Osteocyte (in vitro differentiated cells): ENCODE results near the gene ALDH3A2. TPM values are rescaled to one million over a fixed set of nuclear protein-coding genes. Genes with fewer than 3 reads are reported as not detected.

ENCODE experiments used
- DNase-seq: peaks from one replicate; pipeline ENCODE4 v3.0.0; 2021; ENCODE audit warnings: mixed read lengths; ENCODE audit not compliant: unreplicated experiment; ENCODE audit errors: extremely low spot score
- H3K27ac Mint-ChIP-seq: one replicate; pipeline ENCODE4 v1.8.0; 2021; ENCODE audit warnings: mild to moderate bottlenecking, mixed read lengths; ENCODE audit not compliant: unreplicated experiment
- H3K27me3 Mint-ChIP-seq: one replicate; pipeline ENCODE4 v1.8.0; 2021; ENCODE audit warnings: mixed read lengths; ENCODE audit not compliant: unreplicated experiment
- H3K36me3 Mint-ChIP-seq: one replicate; pipeline ENCODE4 v1.8.0; 2021; ENCODE audit warnings: mixed read lengths; ENCODE audit not compliant: unreplicated experiment
- H3K4me1 Mint-ChIP-seq: one replicate; pipeline ENCODE4 v1.8.0; 2021; ENCODE audit warnings: mixed read lengths; ENCODE audit not compliant: unreplicated experiment
- H3K4me3 Mint-ChIP-seq: one replicate; pipeline ENCODE4 v1.8.0; 2021; ENCODE audit warnings: mild to moderate bottlenecking, moderate library complexity, mixed read lengths; ENCODE audit not compliant: unreplicated experiment
- H3K9me3 Mint-ChIP-seq: one replicate; pipeline ENCODE4 v1.8.0; 2021; ENCODE audit warnings: mixed read lengths; ENCODE audit not compliant: unreplicated experiment
- CTCF ChIP-seq: fragments of 200-600 bp; sonication (generic); IDR thresholded peaks from 2 replicates; pipeline ENCODE4 v1.5.0; 2021; ENCODE audit warnings: antibody characterized with exemption, mild to moderate bottlenecking, moderate library complexity
- total RNA-seq: library from RNA; stranded (reverse); gene quantifications from 2 replicates; pipeline ENCODE4 v1.2.1, GENCODE V29; 2021

The ALDH3A2 gene
- total RNA-seq, 1 donor from 2014 or later, result 97.1 TPM

GRCh38 chr17:19618015-19618414 is 30.5 kb upstream of the ALDH3A2 start:
- H3K4me1 Mint-ChIP-seq, result peaks cover 4% of the 10 kb centered on the region
- TF ChIP-seq CTCF, result no peak
- no peak for DNase-seq
- H3K27ac Mint-ChIP-seq, result no peak overlapping the region
- no peaks in the 10 kb centered on the region for H3K27me3 Mint-ChIP-seq
- peaks cover 12% of the 10 kb centered on the region for H3K36me3 Mint-ChIP-seq
- H3K9me3 Mint-ChIP-seq, result peaks cover 26% of the 10 kb centered on the region
- no peak overlapping the region for H3K4me3 Mint-ChIP-seq

DNA sequence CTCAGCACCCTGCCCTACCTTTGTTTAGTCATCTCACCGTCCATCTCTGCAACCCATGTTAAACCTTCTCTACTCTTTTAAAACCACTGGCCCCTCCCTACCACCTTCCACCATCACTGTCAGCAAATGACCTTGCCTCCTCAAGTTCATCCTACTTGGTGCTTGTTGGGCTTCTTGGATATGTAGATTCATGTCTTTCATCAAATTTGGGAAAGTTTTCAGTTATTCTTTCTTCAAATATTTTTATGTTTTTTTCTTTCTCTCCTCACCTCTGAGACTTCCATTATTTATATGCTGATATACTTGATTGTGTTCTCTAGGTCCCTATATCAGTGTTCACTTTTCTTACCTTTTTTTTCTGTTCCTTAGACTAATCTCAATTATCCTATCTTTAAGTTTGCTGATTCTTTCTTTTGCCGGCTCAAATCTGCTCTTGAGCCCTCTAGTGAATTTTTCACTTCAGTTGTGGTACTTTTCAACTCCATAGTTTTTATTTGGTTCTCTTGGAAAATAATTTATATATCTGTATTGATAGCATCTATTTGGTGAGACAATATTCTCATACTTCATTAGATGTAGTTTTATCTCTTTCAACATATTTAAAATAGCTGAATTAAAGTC is 28.7 kb upstream of the ALDH3A2 start:
- H3K27ac Mint-ChIP-seq, result no peak overlapping the region
- no peak overlapping the region for H3K4me3 Mint-ChIP-seq
- peaks cover 12% of the 10 kb centered on the region for H3K36me3 Mint-ChIP-seq
- TF ChIP-seq CTCF, result no peak
- H3K4me1 Mint-ChIP-seq, result no peaks in the 10 kb centered on the region
- H3K27me3 Mint-ChIP-seq, result no peaks in the 10 kb centered on the region
- peaks cover 26% of the 10 kb centered on the region for H3K9me3 Mint-ChIP-seq
- no peak for DNase-seq

DNA sequence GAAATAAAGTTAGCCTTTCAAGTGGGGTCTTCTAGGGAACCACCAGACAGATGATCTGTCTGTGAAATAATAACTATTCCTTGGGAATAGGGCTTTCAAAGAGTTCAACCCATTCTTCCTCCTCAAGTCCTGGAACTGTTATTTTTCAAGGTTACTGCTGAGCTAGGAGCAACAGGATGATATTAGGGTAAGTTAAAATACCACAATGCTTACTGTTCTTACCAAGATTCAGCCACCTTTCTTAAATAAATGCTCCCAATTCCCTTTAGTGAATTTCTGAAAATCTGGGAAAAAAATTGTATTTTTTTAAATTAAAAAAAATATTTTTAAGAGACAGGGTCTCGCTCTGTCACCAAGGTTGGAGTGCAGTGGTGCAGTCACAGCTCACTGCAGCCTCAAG is 26.9 kb upstream of the ALDH3A2 start:
- Mint-ChIP-seq H3K4me1 (no peaks in the 10 kb centered on the region), H3K9me3 (peaks cover 26% of the 10 kb centered on the region), H3K27me3 (no peaks in the 10 kb centered on the region), H3K36me3 (peaks cover 12% of the 10 kb centered on the region), H3K27ac (no peak overlapping the region), H3K4me3 (no peak overlapping the region)
- no peak for DNase-seq
- no peak for TF ChIP-seq CTCF

DNA sequence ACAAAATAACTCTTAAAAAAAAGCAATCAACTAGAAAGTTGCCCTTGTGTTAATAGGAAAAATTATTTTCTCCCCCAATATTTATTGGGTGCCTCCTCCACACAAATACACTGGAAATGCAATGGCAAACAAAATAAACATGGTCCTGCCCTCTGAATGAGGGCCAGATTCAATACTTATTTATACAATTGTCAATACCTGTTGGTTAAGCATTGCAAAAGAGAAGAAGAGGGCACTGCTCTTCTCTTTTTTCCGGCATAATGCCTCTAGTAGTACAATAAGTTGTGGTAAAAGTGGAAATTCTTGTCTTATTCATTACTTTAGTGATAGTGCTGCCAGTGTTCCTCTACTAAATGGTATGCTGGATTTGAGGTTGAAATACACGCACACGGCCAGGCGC is 22.5 kb upstream of the ALDH3A2 start:
- H3K27ac Mint-ChIP-seq, result no peak overlapping the region
- no peak for DNase-seq
- H3K27me3 Mint-ChIP-seq, result no peaks in the 10 kb centered on the region
- H3K9me3 Mint-ChIP-seq, result no peaks in the 10 kb centered on the region
- H3K4me3 Mint-ChIP-seq, result no peak overlapping the region
- H3K36me3 Mint-ChIP-seq, result no peaks in the 10 kb centered on the region
- peaks cover 5% of the 10 kb centered on the region for H3K4me1 Mint-ChIP-seq
- TF ChIP-seq CTCF, result no peak

GRCh38 chr17:19629449-19629848 is 19.1 kb upstream of the ALDH3A2 start:
- DNase-seq, result no peak
- Mint-ChIP-seq H3K9me3 (no peaks in the 10 kb centered on the region), H3K4me3 (no peak overlapping the region), H3K27me3 (no peaks in the 10 kb centered on the region), H3K27ac (no peak overlapping the region), H3K4me1 (peaks cover 8% of the 10 kb centered on the region), H3K36me3 (no peaks in the 10 kb centered on the region)
- no peak for TF ChIP-seq CTCF
